HEK293T (cell line): ENCODE measurements around the gene MGAT1.

Experiments used
- CTCF ChIA-PET: fragments of 350-600 bp; formaldehyde crosslinking; extraction: SDS; loops from one replicate; lab custom pipeline; 2021; ENCODE audit warnings: antibody characterized with exemption, inconsistent platforms; lab: Yijun Ruan, JAX
- POLR2A ChIA-PET: fragments of 350-600 bp; formaldehyde crosslinking; extraction: SDS; loops from one replicate; lab custom pipeline; 2020; ENCODE audit warnings: antibody characterized with exemption, inconsistent platforms; lab: Yijun Ruan, JAX
- DNase-seq: peaks from one replicate; pipeline ENCODE4 v3.0.0; 2012; ENCODE audit warnings: mixed read lengths; ENCODE audit errors: extremely low spot score
- ARNT ChIP-seq: fragments of 450-650 bp; IDR thresholded peaks from 2 replicates; pipeline ENCODE4 v1.6.1; 2017; ENCODE audit warnings: mild to moderate bottlenecking
- BHLHE40 ChIP-seq: fragments of 450-650 bp; IDR thresholded peaks from 2 replicates; pipeline ENCODE4 v1.6.1; 2016; ENCODE audit warnings: mild to moderate bottlenecking, moderate library complexity, borderline replicate concordance
- CTBP1 ChIP-seq: fragments of 450-650 bp; IDR thresholded peaks from 2 replicates; pipeline ENCODE4 v1.6.1; 2016; ENCODE audit warnings: borderline replicate concordance
- ELF4 ChIP-seq: fragments of 450-650 bp; IDR thresholded peaks from 2 replicates; pipeline ENCODE4 v1.6.1; 2017; ENCODE audit warnings: antibody characterized with exemption
- FOXA1 ChIP-seq: fragments of 450-650 bp; IDR thresholded peaks from 2 replicates; pipeline ENCODE4 v1.6.1; 2016; ENCODE audit warnings: mild to moderate bottlenecking
- FOXK2 ChIP-seq: fragments of 450-650 bp; IDR thresholded peaks from 2 replicates; pipeline ENCODE4 v1.6.1; 2016; ENCODE audit warnings: mild to moderate bottlenecking
- FOXM1 ChIP-seq: fragments of 450-650 bp; IDR thresholded peaks from 2 replicates; pipeline ENCODE4 v1.6.1; 2017; ENCODE audit warnings: mild to moderate bottlenecking, borderline replicate concordance
- HDGF ChIP-seq: fragments of 450-650 bp; IDR thresholded peaks from 2 replicates; pipeline ENCODE4 v1.6.1; 2017; ENCODE audit warnings: antibody characterized with exemption, borderline replicate concordance
- L3MBTL2 ChIP-seq: fragments of 450-650 bp; conservative IDR thresholded peaks from 2 replicates; pipeline ENCODE4 v1.6.1; 2016; ENCODE audit warnings: mild to moderate bottlenecking
- LEF1 ChIP-seq: fragments of 450-650 bp; IDR thresholded peaks from 2 replicates; pipeline ENCODE4 v1.6.1; 2017; ENCODE audit warnings: mild to moderate bottlenecking, borderline replicate concordance
- NFRKB ChIP-seq: fragments of 450-650 bp; IDR thresholded peaks from 2 replicates; pipeline ENCODE4 v1.6.1; 2016; ENCODE audit warnings: mild to moderate bottlenecking, moderate library complexity
- SP1 ChIP-seq: fragments of 450-650 bp; IDR thresholded peaks from 2 replicates; pipeline ENCODE4 v1.6.1; 2017
- SUZ12 ChIP-seq: fragments of 450-650 bp; IDR thresholded peaks from 2 replicates; pipeline ENCODE4 v1.6.1; 2016; ENCODE audit warnings: mild to moderate bottlenecking
- TARDBP ChIP-seq: fragments of 450-650 bp; IDR thresholded peaks from 2 replicates; pipeline ENCODE4 v1.6.1; 2016
- ZNF384 ChIP-seq: fragments of 450-650 bp; IDR thresholded peaks from 2 replicates; pipeline ENCODE4 v1.6.1; 2016
- TF ChIP-seq, protein P1 (sequence below): fragments of 450-650 bp; IDR thresholded peaks from 2 replicates; pipeline ENCODE4 v1.6.1; 2016

The MGAT1 gene

GRCh38 chr5:180807654-180808414 is 5.2 kb upstream of the MGAT1 start:
- CTCF ChIA-PET, result interaction anchor here (1.2 kb wide), 1 partner anchor 23 kb away, joined by 3 read pairs; no protein-coding TSS in a partner anchor

DNA sequence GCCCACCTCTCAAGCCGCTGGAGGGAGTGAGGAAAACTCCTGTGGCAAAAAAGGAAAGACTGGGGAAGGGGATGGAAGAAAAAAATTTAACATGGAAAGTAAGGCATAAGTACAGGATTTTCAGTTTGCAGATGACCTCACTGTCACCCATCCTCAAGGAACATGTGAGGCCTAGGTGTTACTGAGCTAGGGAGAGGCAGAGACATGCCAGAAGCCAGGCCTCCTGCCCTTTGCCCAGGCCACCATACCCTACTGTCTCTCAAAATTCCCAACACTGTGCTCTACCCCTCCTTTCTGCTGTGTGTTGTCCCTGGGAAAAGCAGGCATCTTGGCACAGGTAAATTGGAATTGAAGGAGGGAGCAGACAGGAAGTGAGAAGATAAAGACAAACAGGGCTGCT is 4.4 kb upstream of the MGAT1 start:
- CTCF ChIA-PET, result interaction anchor here (1.2 kb wide), 1 partner anchor 22 kb away, joined by 3 read pairs; no protein-coding TSS in a partner anchor
- no peak for DNase-seq
- POLR2A ChIA-PET, result interaction anchor here (2.4 kb wide), 1 partner anchor 54 kb away, joined by 6 read pairs; the partner anchor contains the start of gene ZFP62
- TF ChIP-seq L3MBTL2 (no peak), SP1 (no peak), SUZ12 (no peak), CTBP1 (no peak), TARDBP (no peak), ARNT (no peak), HDGF (no peak), LEF1 (no peak), FOXM1 (no peak)
- TF ChIP-seq, protein P1, sequence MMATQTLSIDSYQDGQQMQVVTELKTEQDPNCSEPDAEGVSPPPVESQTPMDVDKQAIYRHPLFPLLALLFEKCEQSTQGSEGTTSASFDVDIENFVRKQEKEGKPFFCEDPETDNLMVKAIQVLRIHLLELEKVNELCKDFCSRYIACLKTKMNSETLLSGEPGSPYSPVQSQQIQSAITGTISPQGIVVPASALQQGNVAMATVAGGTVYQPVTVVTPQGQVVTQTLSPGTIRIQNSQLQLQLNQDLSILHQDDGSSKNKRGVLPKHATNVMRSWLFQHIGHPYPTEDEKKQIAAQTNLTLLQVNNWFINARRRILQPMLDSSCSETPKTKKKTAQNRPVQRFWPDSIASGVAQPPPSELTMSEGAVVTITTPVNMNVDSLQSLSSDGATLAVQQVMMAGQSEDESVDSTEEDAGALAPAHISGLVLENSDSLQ, result no peak

More at GRCh38 chr5:180807654-180808414, 5.2 kb upstream of the MGAT1 start:
- DNase-seq, result no peak
- POLR2A ChIA-PET, result interaction anchor here (0.9 to 2.4 kb wide), 2 partner anchors 9 to 53 kb away, joined by 3 to 6 read pairs; partner anchors contain the start of gene ZFP62
- TF ChIP-seq HDGF, result no peak
- no peak for TF ChIP-seq ZNF384
- TF ChIP-seq FOXK2, result no peak
- TF ChIP-seq L3MBTL2, result no peak
- TF ChIP-seq, protein P1, result no peak
- no peak for TF ChIP-seq LEF1
- TF ChIP-seq SUZ12, result no peak
- TF ChIP-seq ARNT, result no peak
- no peak for TF ChIP-seq FOXM1
- TF ChIP-seq NFRKB, result no peak
- no peak for TF ChIP-seq FOXA1
- TF ChIP-seq SP1, result no peak
- no peak for TF ChIP-seq CTBP1
- no peak for TF ChIP-seq TARDBP
- TF ChIP-seq ELF4, result no peak
- no peak for TF ChIP-seq BHLHE40

GRCh38 chr5:180806351-180807011 is 3.9 kb upstream of the MGAT1 start:
- no peak for DNase-seq
- ChIA-PET POLR2A (no interaction called here), CTCF (interaction anchor here (1.2 kb wide), 1 partner anchor 22 kb away, joined by 3 read pairs; no protein-coding TSS in a partner anchor)
- TF ChIP-seq ZNF384 (no peak), FOXK2 (no peak), ELF4 (no peak), CTBP1 (no peak), LEF1 (no peak), FOXM1 (no peak), SUZ12 (no peak), HDGF (no peak), SP1 (no peak)
- TF ChIP-seq, protein P1, result no peak

- TF ChIP-seq ELF4 (no peak), FOXK2 (no peak), CTBP1 (no peak), SUZ12 (no peak), LEF1 (no peak), ZNF384 (no peak), ARNT (no peak), TARDBP (no peak), L3MBTL2 (no peak), NFRKB (no peak), SP1 (no peak), BHLHE40 (no peak), HDGF (no peak), FOXM1 (no peak), FOXA1 (no peak)
- TF ChIP-seq, protein P1, result no peak
- CTCF ChIA-PET, result no interaction called here
- DNase-seq, result no peak
- POLR2A ChIA-PET, result interaction anchor here (1.3 kb wide), 1 partner anchor 8 kb away, joined by 7 read pairs; no protein-coding TSS in a partner anchor
These were observed 1.6 kb upstream of the MGAT1 start for GRCh38 chr5:180804129-180804618.
